Smooth muscle cell (in vitro differentiated cells): ENCODE results near the gene RPL22L1. TPM values are rescaled to one million over a fixed set of nuclear protein-coding genes. Genes with fewer than 3 reads are reported as not detected.

ENCODE experiments used
- DNase-seq: peaks from one replicate; lab custom pipeline; 2025; ENCODE audit not compliant: unreplicated experiment; lab: John Stamatoyannopoulos, UW
- H2AFZ ChIP-seq: fragments of 200-600 bp; sonication (generic); 2 replicates; pipeline ENCODE4 v1.6.0; 2016; ENCODE audit warnings: antibody characterized with exemption, low read depth, mild to moderate bottlenecking
- H3F3A ChIP-seq: fragments of 200-600 bp; sonication (generic); 2 replicates; pipeline ENCODE4 v1.6.0; 2017; ENCODE audit warnings: antibody characterized with exemption, low read depth
- H3K27ac ChIP-seq: fragments of 200-600 bp; sonication (generic); 2 replicates; pipeline ENCODE4 v1.5.1; 2016; ENCODE audit warnings: low read depth, mild to moderate bottlenecking
- H3K27me3 ChIP-seq: fragments of 200-600 bp; sonication (generic); 2 replicates; pipeline ENCODE4 v1.6.1; 2016; ENCODE audit warnings: low read depth, mild to moderate bottlenecking
- H3K36me3 ChIP-seq: fragments of 200-600 bp; sonication (generic); 2 replicates; pipeline ENCODE4 v1.5.1; 2016; ENCODE audit warnings: low read depth
- H3K4me1 ChIP-seq: fragments of 200-600 bp; sonication (generic); 2 replicates; pipeline ENCODE4 v1.5.1; 2016; ENCODE audit warnings: low read depth
- H3K4me2 ChIP-seq: fragments of 200-600 bp; sonication (generic); 2 replicates; pipeline ENCODE4 v1.6.0; 2016; ENCODE audit warnings: mild to moderate bottlenecking
- H3K4me3 ChIP-seq: fragments of 200-600 bp; sonication (generic); 2 replicates; pipeline ENCODE4 v1.5.1; 2016; ENCODE audit warnings: mild to moderate bottlenecking
- H3K79me2 ChIP-seq: fragments of 200-600 bp; sonication (generic); 2 replicates; pipeline ENCODE4 v1.6.0; 2016; ENCODE audit warnings: low read depth, mild to moderate bottlenecking
- H3K9ac ChIP-seq: fragments of 200-600 bp; sonication (generic); 2 replicates; pipeline ENCODE4 v1.6.0; 2016; ENCODE audit warnings: low read depth
- H3K9me3 ChIP-seq: fragments of 200-600 bp; sonication (generic); replicated peaks from 2 replicates; pipeline ENCODE4 v1.5.1; 2016; ENCODE audit warnings: low read depth
- H4K20me1 ChIP-seq: fragments of 200-600 bp; sonication (generic); 2 replicates; pipeline ENCODE4 v1.6.0; 2016; ENCODE audit warnings: low read depth
- WGBS: methylation state at CpG from one replicate; pipeline ENCODE4 v1.1.7; 2016; ENCODE audit warnings: low lambda C conversion rate; 5-methylcytosine and 5-hydroxymethylcytosine counted together
- polyA plus RNA-seq: library from polyadenylated mRNA; unstranded; fragments of >200 nt; fragmentation: Nextera tagmentation; extraction: Ambion mirVana; gene quantifications from 2 replicates; pipeline ENCODE4 v1.2.1, GENCODE V29; 2016
- total RNA-seq: library from RNA; depleted of rRNA; stranded (reverse); fragments of >200 nt; gene quantifications from 2 replicates; pipeline ENCODE4 v1.2.3, GENCODE V29; 2014
- TF ChIP-seq, protein P1 (sequence below): fragments of 200-600 bp; sonication (generic); IDR thresholded peaks from 2 replicates; pipeline ENCODE4 v1.5.1; 2017; ENCODE audit warnings: borderline replicate concordance, mild to moderate bottlenecking, antibody characterized with exemption; ENCODE audit not compliant: insufficient read depth, poor library complexity, severe bottlenecking

The RPL22L1 gene
- total and polyA plus RNA-seq, 2 experiments from 2014 or later = 22.3 to 118 TPM

DNA sequence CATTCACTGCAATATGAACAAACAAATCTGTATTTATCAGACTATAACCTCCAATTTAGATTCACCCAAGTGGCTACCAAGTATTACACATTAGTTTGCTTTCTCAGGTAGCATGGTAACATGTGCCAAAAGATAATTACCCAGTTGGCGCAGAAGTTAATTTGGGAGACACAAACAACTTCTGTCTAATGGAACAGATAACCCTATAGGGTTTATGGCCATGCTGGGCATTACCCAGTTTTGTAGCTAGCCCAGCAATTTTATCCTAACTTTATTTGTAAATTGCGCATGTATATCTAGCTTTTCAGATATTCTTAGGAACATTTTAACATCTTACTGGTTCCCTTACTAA lies 780 bp downstream of the RPL22L1 start:
- DNase-seq = no peak
- Histone ChIP-seq H3K9me3 (no peaks in the 10 kb centered on the region), H3K79me2 (peaks cover 23% of the 10 kb centered on the region), H3K4me3 (peak overlapping the region; percentile 66), H3K9ac (peak overlapping the region; percentile 94), H2AFZ (peak overlapping the region; percentile 67), H3K27ac (peak overlapping the region; percentile 86), H3K4me1 (peaks cover 26% of the 10 kb centered on the region), H3K27me3 (no peaks in the 10 kb centered on the region), H4K20me1 (peaks cover 28% of the 10 kb centered on the region), H3F3A (peaks cover 40% of the 10 kb centered on the region), H3K36me3 (peaks cover 15% of the 10 kb centered on the region), H3K4me2 (peak overlapping the region; percentile 94)
- TF ChIP-seq, protein P1, sequence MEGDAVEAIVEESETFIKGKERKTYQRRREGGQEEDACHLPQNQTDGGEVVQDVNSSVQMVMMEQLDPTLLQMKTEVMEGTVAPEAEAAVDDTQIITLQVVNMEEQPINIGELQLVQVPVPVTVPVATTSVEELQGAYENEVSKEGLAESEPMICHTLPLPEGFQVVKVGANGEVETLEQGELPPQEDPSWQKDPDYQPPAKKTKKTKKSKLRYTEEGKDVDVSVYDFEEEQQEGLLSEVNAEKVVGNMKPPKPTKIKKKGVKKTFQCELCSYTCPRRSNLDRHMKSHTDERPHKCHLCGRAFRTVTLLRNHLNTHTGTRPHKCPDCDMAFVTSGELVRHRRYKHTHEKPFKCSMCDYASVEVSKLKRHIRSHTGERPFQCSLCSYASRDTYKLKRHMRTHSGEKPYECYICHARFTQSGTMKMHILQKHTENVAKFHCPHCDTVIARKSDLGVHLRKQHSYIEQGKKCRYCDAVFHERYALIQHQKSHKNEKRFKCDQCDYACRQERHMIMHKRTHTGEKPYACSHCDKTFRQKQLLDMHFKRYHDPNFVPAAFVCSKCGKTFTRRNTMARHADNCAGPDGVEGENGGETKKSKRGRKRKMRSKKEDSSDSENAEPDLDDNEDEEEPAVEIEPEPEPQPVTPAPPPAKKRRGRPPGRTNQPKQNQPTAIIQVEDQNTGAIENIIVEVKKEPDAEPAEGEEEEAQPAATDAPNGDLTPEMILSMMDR = no peak
- 10% methylated on average over 2 of the region's 2 CpGs for WGBS

GRCh38 chr3:170868577-170869238 lies 1.3 kb downstream of the RPL22L1 start:
- no peak for DNase-seq
- H3K4me2 ChIP-seq = peak overlapping the region; percentile 94
- H2AFZ ChIP-seq = no peak overlapping the region
- no peaks in the 10 kb centered on the region for H3K27me3 ChIP-seq
- H3K9ac ChIP-seq = peak overlapping the region; percentile 94
- H3K4me1 ChIP-seq = peaks cover 26% of the 10 kb centered on the region
- peaks cover 15% of the 10 kb centered on the region for H3K36me3 ChIP-seq
- no peaks in the 10 kb centered on the region for H3K9me3 ChIP-seq
- 45% methylated on average over 9 of the region's 9 CpGs for WGBS
- peak overlapping the region; percentile 66 for H3K4me3 ChIP-seq
- H3F3A ChIP-seq = peaks cover 46% of the 10 kb centered on the region
- H4K20me1 ChIP-seq = peaks cover 28% of the 10 kb centered on the region
- peak overlapping the region; percentile 86 for H3K27ac ChIP-seq
- TF ChIP-seq, protein P1 = no peak
- peaks cover 23% of the 10 kb centered on the region for H3K79me2 ChIP-seq

GRCh38 chr3:170867143-170867937 lies 2.7 kb downstream of the RPL22L1 start:
- H3F3A ChIP-seq = peaks cover 47% of the 10 kb centered on the region
- TF ChIP-seq, protein P1 = no peak
- WGBS = 17% methylated on average over 1 of the region's 1 CpG
- H4K20me1 ChIP-seq = peaks cover 28% of the 10 kb centered on the region
- H3K9ac ChIP-seq = no peak overlapping the region
- H3K4me2 ChIP-seq = peak overlapping the region; percentile 94
- no peaks in the 10 kb centered on the region for H3K9me3 ChIP-seq
- H3K4me1 ChIP-seq = peaks cover 26% of the 10 kb centered on the region
- peaks cover 23% of the 10 kb centered on the region for H3K79me2 ChIP-seq
- no peaks in the 10 kb centered on the region for H3K27me3 ChIP-seq
- H2AFZ ChIP-seq = no peak overlapping the region
- no peak for DNase-seq
- peaks cover 15% of the 10 kb centered on the region for H3K36me3 ChIP-seq
- H3K27ac ChIP-seq = peak overlapping the region; percentile 86
- H3K4me3 ChIP-seq = peak overlapping the region; percentile 66
